ENCODE measurements around the gene MYO1C.

GRCh38 chr17:1494736-1495253 lies 2.3 kb upstream of the MYO1C start:
- TF ChIP-seq FOXM1 (IDR thresholded peaks at IDR 0.05; ENCODE audit: borderline replicate concordance) (no peak), SP1 (IDR thresholded peaks at IDR 0.05) (no peak), NFRKB (IDR thresholded peaks at IDR 0.05) (no peak), BHLHE40 (IDR thresholded peaks at IDR 0.05; ENCODE audit: borderline replicate concordance) (no peak), FOXK2 (IDR thresholded peaks at IDR 0.05) (no peak), HDGF (IDR thresholded peaks at IDR 0.05; ENCODE audit: borderline replicate concordance) (no peak)
- TF ChIP-seq, protein P1, sequence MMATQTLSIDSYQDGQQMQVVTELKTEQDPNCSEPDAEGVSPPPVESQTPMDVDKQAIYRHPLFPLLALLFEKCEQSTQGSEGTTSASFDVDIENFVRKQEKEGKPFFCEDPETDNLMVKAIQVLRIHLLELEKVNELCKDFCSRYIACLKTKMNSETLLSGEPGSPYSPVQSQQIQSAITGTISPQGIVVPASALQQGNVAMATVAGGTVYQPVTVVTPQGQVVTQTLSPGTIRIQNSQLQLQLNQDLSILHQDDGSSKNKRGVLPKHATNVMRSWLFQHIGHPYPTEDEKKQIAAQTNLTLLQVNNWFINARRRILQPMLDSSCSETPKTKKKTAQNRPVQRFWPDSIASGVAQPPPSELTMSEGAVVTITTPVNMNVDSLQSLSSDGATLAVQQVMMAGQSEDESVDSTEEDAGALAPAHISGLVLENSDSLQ (IDR thresholded peaks at IDR 0.05) = no peak

Measured in HEK293T (cell line).